T-helper 9 cell (primary cell): Measurements from ENCODE around the gene SH3GL2.

Source experiments
- DNase-seq: peaks from one replicate; pipeline ENCODE4 v3.0.0-alpha.2; 2020

SH3GL2 gene

DNA sequence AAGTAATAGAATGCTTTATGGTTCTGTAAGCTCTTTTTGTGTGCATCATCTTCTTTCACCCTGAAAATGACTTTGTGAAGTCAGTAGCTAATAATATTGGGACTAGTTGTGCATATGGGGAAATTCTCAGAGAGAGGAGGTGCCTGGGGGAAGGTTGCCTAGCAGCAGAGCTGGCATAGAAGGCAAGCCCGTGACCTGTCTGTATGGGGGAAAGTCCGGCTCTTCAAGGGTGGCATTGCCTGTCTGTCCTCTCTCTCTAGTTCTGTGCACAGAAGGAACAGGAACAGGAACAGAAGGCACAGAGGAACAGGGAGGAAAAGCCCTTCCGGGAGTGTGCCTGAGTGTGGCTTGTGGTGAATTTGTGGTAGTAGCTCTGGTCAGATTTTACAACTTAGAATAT lies 33.1 kb downstream of the SH3GL2 start:
- no peak for DNase-seq

GRCh38 chr9:17613758-17614157 lies 34.9 kb downstream of the SH3GL2 start:
- DNase-seq = no peak

DNA sequence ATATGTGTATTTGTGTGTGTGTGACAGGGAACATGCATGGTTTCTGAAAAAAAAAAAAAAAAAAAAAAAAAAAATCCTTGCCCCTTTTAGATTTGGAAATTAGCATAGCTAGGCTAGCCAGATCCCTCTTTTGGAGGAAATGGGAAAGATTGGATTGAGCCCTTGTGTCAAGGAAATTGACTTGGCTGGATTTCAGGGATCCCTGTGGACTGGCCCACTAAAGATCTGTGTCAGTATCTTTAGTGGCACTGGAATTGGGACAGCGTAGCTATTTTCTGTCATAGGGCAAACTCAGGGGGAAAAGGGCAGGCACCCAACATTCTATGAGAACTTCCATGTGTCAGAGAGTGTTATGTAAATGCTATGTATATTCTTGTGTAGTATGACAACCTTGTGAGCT lies 35.4 kb downstream of the SH3GL2 start:
- DNase-seq = no peak

GRCh38 chr9:17614903-17615302 lies 36.0 kb downstream of the SH3GL2 start:
- no peak for DNase-seq

GRCh38 chr9:17622141-17622540 lies 43.3 kb downstream of the SH3GL2 start:
- DNase-seq = no peak

DNA sequence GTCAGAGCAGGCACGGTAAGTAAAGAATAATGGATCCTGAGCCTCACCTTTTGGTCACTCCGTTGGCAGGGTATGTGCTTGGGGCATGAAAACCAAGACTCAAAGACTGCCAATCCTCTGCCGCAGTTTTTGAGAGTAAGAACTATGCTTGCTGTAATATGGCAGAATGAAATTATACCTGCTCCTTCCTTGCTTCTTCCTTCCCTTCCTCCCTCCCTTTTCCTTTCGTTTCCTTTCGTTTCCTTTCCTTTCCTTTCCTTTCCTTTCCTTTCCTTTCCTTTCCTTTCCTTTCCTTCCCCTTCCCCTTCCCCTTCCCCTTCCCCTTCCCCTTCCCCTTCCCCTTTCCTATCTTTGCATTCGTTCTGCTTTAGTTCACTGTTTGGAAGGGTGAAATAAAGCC lies 43.9 kb downstream of the SH3GL2 start:
- DNase-seq = no peak

DNA sequence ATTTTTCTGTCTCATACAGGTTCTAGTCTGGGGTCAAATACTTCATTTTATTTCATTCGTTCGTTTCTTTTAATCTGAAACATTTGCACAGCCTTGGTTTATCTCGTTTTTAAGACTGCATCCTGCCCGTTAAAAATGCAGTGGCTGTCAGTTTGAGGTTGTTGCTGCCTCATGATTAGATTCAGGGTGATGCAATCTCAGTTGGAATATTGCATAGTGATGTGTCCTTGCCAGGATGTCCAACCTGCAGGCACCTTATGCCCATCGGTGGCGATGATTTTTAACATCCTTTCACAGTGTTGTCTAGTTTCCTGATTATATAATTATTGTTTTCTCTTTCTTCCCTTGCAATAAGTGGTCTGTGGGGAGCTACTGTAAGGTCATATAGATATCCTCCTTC lies 45.1 kb downstream of the SH3GL2 start:
- no peak for DNase-seq

DNA sequence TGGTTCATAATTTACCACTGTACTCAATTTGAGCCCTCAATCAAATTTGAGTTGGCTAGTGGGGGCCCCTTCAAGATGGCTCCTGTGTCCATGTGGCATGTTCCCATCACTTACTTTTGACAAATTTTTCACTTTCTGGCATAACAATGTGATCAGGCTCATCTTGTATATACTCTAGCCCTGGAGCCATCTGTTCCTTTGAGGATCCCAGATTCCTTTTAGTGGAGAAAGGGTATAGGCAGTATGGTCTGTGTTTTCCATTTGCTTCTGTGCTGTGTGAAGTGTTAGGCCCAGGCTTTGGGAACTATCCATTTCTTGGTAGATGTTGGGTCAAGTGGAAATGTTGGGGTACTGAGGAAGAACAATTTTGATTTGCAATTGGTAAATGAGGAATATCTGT lies 45.7 kb downstream of the SH3GL2 start:
- DNase-seq = no peak

- no peak for DNase-seq
These were observed 47.0 kb downstream of the SH3GL2 start for GRCh38 chr9:17625644-17626388.

GRCh38 chr9:17627641-17628040 lies 48.8 kb downstream of the SH3GL2 start:
- DNase-seq = no peak

GRCh38 chr9:17628624-17629023 lies 49.8 kb downstream of the SH3GL2 start:
- no peak for DNase-seq

- DNase-seq = no peak
These were observed 51.7 kb downstream of the SH3GL2 start for GRCh38 chr9:17630531-17630949.

GRCh38 chr9:17631396-17631795 lies 52.5 kb downstream of the SH3GL2 start:
- DNase-seq = no peak

DNA sequence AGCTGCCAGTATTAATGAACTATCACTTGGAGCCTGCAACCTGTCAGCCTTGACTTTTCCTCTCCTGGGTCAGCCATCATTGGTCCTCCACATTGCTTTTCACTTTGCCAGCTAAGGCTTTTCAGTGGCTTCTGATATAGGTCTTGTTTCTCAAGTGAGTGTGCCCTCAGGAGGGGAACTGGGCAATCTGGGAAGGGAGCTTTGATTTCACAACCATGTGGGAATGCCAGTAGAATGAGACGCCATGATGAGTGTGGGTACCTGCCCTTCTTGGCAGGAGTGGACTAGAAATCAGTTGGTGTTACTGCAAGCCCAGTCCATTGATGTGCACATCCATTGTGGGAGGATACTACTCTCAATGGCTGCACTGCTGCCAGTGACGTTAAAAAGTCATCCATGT lies 54.1 kb downstream of the SH3GL2 start:
- DNase-seq = no peak

- DNase-seq = no peak
These were observed 56.4 kb downstream of the SH3GL2 start for GRCh38 chr9:17635115-17635890.

DNA sequence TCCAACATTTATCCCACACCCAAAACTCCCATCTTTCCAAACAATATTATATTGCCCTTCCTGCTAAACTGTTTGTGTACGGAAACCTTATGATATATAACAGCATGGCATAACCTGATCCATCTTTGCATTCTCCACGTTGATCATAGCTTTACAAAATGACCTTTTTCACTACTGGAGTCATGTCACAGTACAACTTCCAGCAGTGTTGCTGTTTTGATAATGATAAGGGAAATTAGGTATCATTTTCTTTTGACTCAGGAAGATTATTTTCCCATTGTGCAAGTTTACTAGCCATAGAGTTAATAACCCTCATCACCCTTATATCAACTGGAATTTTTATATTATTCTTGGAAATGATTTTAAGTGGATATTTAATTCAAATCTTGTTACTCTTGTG lies 57.5 kb downstream of the SH3GL2 start:
- DNase-seq = no peak

- DNase-seq = no peak
These were observed 58.0 kb downstream of the SH3GL2 start for GRCh38 chr9:17636821-17637220.

DNA sequence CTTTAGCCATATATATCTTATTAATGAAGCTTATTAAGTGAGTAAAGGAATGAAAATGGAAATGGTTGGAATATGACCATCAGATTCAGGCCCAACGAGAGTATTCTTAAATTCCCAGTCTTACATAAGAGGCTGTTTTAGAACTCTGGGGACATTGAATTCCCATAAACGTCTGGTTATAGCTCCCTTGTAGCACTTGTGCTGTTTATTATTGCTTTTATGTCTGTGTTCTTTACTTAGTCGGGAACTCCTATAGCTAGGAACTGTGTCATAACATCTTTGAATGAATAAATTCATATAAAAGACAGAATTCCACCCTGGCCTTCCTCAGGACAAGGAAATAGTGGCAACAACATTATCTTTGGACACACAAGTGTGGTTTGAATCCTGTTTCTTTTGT lies 58.4 kb downstream of the SH3GL2 start:
- no peak for DNase-seq

DNA sequence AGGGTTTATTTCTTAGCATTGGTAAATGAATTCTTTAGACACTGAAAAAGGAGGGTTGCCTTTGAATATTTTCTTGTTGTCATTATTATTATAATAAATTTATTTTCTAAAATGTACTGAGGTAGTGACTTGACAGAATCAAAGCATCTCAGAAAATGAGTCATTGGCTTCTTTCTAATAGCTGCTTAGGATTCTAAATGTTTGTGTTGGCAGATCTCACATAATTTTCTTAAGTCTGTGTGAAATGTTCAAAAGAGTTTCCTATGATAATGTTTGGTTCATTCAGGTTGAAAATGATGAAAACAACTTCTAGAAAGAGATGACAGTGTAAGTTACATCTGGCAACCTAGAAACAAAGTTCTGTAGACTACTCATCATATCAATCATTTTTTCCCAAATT lies 69.7 kb downstream of the SH3GL2 start:
- DNase-seq = no peak

GRCh38 chr9:17651725-17652124 lies 72.9 kb downstream of the SH3GL2 start:
- DNase-seq = no peak

- no peak for DNase-seq
These were observed 75.1 kb downstream of the SH3GL2 start for GRCh38 chr9:17653947-17654465.

- no peak for DNase-seq
These were observed 78.0 kb downstream of the SH3GL2 start for GRCh38 chr9:17656889-17657288.

- DNase-seq = no peak
These were observed 79.4 kb downstream of the SH3GL2 start for GRCh38 chr9:17658237-17658636.

- DNase-seq = no peak
These were observed 81.3 kb downstream of the SH3GL2 start for GRCh38 chr9:17660158-17660557.
